H9 (cell line): ENCODE results near the gene OR13G1. TPM values are rescaled to one million over a fixed set of nuclear protein-coding genes. Genes with fewer than 3 reads are reported as not detected.

ENCODE experiments used
- DNase-seq: peaks from one replicate; pipeline ENCODE4 v3.0.0-alpha.2; 2017
- H2AFZ ChIP-seq: one replicate; pipeline ENCODE4 v1.6.1; 2013; ENCODE audit warnings: mild to moderate bottlenecking, low read length, control low read depth, moderate library complexity
- H2AK5ac ChIP-seq: 2 replicates; pipeline ENCODE4 v1.6.1; 2013; ENCODE audit warnings: low read length, control low read depth, mixed read lengths; ENCODE audit not compliant: insufficient read length
- H2BK120ac ChIP-seq: one replicate; pipeline ENCODE4 v1.6.1; 2013; ENCODE audit warnings: low read depth, mild to moderate bottlenecking, low read length, control low read depth, inconsistent platforms; ENCODE audit not compliant: poor library complexity, severe bottlenecking
- H2BK12ac ChIP-seq: 2 replicates; pipeline ENCODE4 v1.6.1; 2013; ENCODE audit warnings: low read length, control low read depth, mixed read lengths, low read depth; ENCODE audit not compliant: insufficient read length
- H2BK15ac ChIP-seq: 2 replicates; pipeline ENCODE4 v1.6.1; 2013; ENCODE audit warnings: low read depth, low read length, control low read depth
- H2BK20ac ChIP-seq: one replicate; pipeline ENCODE4 v1.6.1; 2013; ENCODE audit warnings: low read depth, mild to moderate bottlenecking, low read length, control low read depth, inconsistent platforms; ENCODE audit not compliant: poor library complexity, severe bottlenecking
- H2BK5ac ChIP-seq: 2 replicates; pipeline ENCODE4 v1.6.1; 2013; ENCODE audit warnings: low read length, control low read depth, mixed read lengths; ENCODE audit not compliant: insufficient read length
- H3K14ac ChIP-seq: 2 replicates; pipeline ENCODE4 v1.6.1; 2013; ENCODE audit warnings: low read length, control low read depth; ENCODE audit not compliant: insufficient read depth
- H3K18ac ChIP-seq: 2 replicates; pipeline ENCODE4 v1.6.1; 2013; ENCODE audit warnings: low read depth, mild to moderate bottlenecking, mixed read lengths, low read length, control low read depth; ENCODE audit not compliant: insufficient read length
- H3K23ac ChIP-seq: 2 replicates; pipeline ENCODE4 v1.6.1; 2013; ENCODE audit warnings: low read length, control low read depth, mixed read lengths, low read depth; ENCODE audit not compliant: insufficient read length
- H3K23me2 ChIP-seq: 2 replicates; pipeline ENCODE4 v1.6.1; 2013; ENCODE audit warnings: low read depth, mild to moderate bottlenecking, mixed read lengths, low read length, control low read depth; ENCODE audit not compliant: insufficient read length, poor library complexity, severe bottlenecking
- H3K27ac ChIP-seq: 2 replicates; pipeline ENCODE4 v1.5.1; 2013; ENCODE audit warnings: low read length, control low read depth, mixed read lengths, low read depth; ENCODE audit not compliant: insufficient read length
- H3K27me3 ChIP-seq: 2 replicates; pipeline ENCODE4 v1.6.1; 2013; ENCODE audit warnings: low read length, control low read depth, inconsistent platforms; ENCODE audit not compliant: insufficient read depth
- H3K4ac ChIP-seq: 2 replicates; pipeline ENCODE4 v1.6.1; 2013; ENCODE audit warnings: low read depth, mild to moderate bottlenecking, control low read depth, inconsistent platforms, low read length, moderate library complexity
- H3K4me1 ChIP-seq: 2 replicates; pipeline ENCODE4 v1.6.1; 2013; ENCODE audit warnings: low read length, control low read depth, inconsistent platforms; ENCODE audit not compliant: insufficient read depth
- H3K4me2 ChIP-seq: 2 replicates; pipeline ENCODE4 v1.6.1; 2013; ENCODE audit warnings: low read length, control low read depth, mixed read lengths; ENCODE audit not compliant: insufficient read length, insufficient read depth
- H3K56ac ChIP-seq: 2 replicates; pipeline ENCODE4 v1.6.1; 2013; ENCODE audit warnings: low read depth, mild to moderate bottlenecking, mixed read lengths, low read length, control low read depth; ENCODE audit not compliant: insufficient read length
- H3K79me1 ChIP-seq: 2 replicates; pipeline ENCODE4 v1.6.1; 2013; ENCODE audit warnings: low read depth, mild to moderate bottlenecking, moderate library complexity, low read length, control low read depth, inconsistent platforms; ENCODE audit not compliant: insufficient read depth, poor library complexity, severe bottlenecking
- H3K79me2 ChIP-seq: 2 replicates; pipeline ENCODE4 v1.6.1; 2013; ENCODE audit warnings: low read length, control low read depth, inconsistent platforms; ENCODE audit not compliant: insufficient read depth
- H3K9ac ChIP-seq: 2 replicates; pipeline ENCODE4 v1.6.1; 2013; ENCODE audit warnings: low read length, control low read depth, mixed read lengths; ENCODE audit not compliant: insufficient read length; ENCODE audit errors: extremely low read depth
- H3K9me3 ChIP-seq: one replicate; pipeline ENCODE4 v1.6.1; 2013; ENCODE audit warnings: low read depth, low read length, inconsistent platforms; ENCODE audit not compliant: control insufficient read depth
- H3T11ph ChIP-seq: one replicate; pipeline ENCODE4 v1.6.1; 2013; ENCODE audit warnings: mild to moderate bottlenecking, low read length, control low read depth, inconsistent platforms
- H4K20me1 ChIP-seq: one replicate; pipeline ENCODE4 v1.6.1; 2013; ENCODE audit not compliant: control insufficient read depth, insufficient read length, insufficient read depth
- H4K5ac ChIP-seq: 2 replicates; pipeline ENCODE4 v1.6.1; 2013; ENCODE audit warnings: low read depth, mild to moderate bottlenecking, mixed read lengths, low read length, control low read depth; ENCODE audit not compliant: insufficient read length
- H4K8ac ChIP-seq: replicated peaks from 2 replicates; pipeline ENCODE4 v1.6.1; 2013; ENCODE audit warnings: low read length, control low read depth, mixed read lengths, low read depth; ENCODE audit not compliant: insufficient read length
- H4K91ac ChIP-seq: 2 replicates; pipeline ENCODE4 v1.6.1; 2013; ENCODE audit warnings: low read depth, mild to moderate bottlenecking, moderate library complexity, mixed read lengths, low read length, control low read depth; ENCODE audit not compliant: insufficient read length
- H3K27ac Mint-ChIP-seq, 3 experiments: 2 replicates in 2 of 3; 3 replicates in 1 of 3; pipeline ENCODE4 v1.8.0; 2020 to 2021; ENCODE audit warnings: mixed read lengths in 3 of 3, mild to moderate bottlenecking in 1 of 3, moderate library complexity in 1 of 3
- H3K27me3 Mint-ChIP-seq: 2 replicates; pipeline ENCODE4 v1.8.0; 2021; ENCODE audit warnings: low read depth, mild to moderate bottlenecking, moderate library complexity, mixed read lengths
- H3K36me3 Mint-ChIP-seq, 3 experiments: 2 replicates in 2 of 3; 3 replicates in 1 of 3; pipeline ENCODE4 v1.8.0; 2020 to 2021; ENCODE audit warnings: low read depth in 3 of 3, mixed read lengths in 3 of 3; ENCODE audit not compliant: insufficient read depth in 1 of 3
- H3K4me1 Mint-ChIP-seq, 2 experiments: 2 replicates each; pipeline ENCODE4 v1.8.0; 2020; ENCODE audit warnings: mixed read lengths in 2 of 2
- H3K4me3 Mint-ChIP-seq, 2 experiments: 2 replicates in 1 of 2; 3 replicates in 1 of 2; pipeline ENCODE4 v1.8.0; 2020 to 2021; ENCODE audit warnings: mild to moderate bottlenecking in 2 of 2, mixed read lengths in 2 of 2, moderate library complexity in 1 of 2
- H3K9me3 Mint-ChIP-seq, 2 experiments: 2 replicates in 1 of 2; 3 replicates in 1 of 2; pipeline ENCODE4 v1.8.0; 2020; ENCODE audit warnings: mild to moderate bottlenecking in 2 of 2, mixed read lengths in 2 of 2, moderate library complexity in 1 of 2
- CTCF ChIP-seq: fragments of 200-600 bp; sonication (generic); conservative IDR thresholded peaks from 3 replicates; pipeline ENCODE4 v1.8.0; 2021; ENCODE audit warnings: antibody characterized with exemption, mild to moderate bottlenecking
- whole genome bisulfite sequencing: extraction: QIAGEN DNeasy Blood & Tissue Kit; methylation state at CpG from one replicate; pipeline ENCODE4 v1.1.7; 2013; ENCODE audit warnings: missing lambda C conversion rate, low lambda C conversion rate, mixed read lengths; ENCODE audit not compliant: insufficient read length; ENCODE audit errors: extremely low coverage; 5-methylcytosine and 5-hydroxymethylcytosine counted together
- total RNA-seq: library from RNA; stranded (reverse); gene quantifications from 2 replicates; pipeline ENCODE4 v1.2.1, GENCODE V29; 2021

The OR13G1 gene
- total RNA-seq, 1 experiment from 2014 or later = not detected

- Histone ChIP-seq H4K91ac (no peak overlapping the region), H2BK120ac (no peak overlapping the region), H4K5ac (no peak overlapping the region), H3K23me2 (no peaks in the 10 kb centered on the region), H3T11ph (no peak overlapping the region), H4K8ac (no peak overlapping the region), H3K4ac (no peak overlapping the region), H4K20me1 (no peaks in the 10 kb centered on the region), H2BK20ac (no peak overlapping the region), H2AK5ac (no peak overlapping the region), H3K79me2 (no peaks in the 10 kb centered on the region), H2BK15ac (no peak overlapping the region), H3K9ac (no peak overlapping the region), H2BK5ac (no peak overlapping the region), H2BK12ac (no peak overlapping the region), H3K23ac (no peak overlapping the region), H2AFZ (no peak overlapping the region), H3K79me1 (no peaks in the 10 kb centered on the region), H3K18ac (no peak overlapping the region), H3K4me1 (peaks cover 8% of the 10 kb centered on the region; the same call in 1 of the 2 replicates), H3K4me2 (peak overlapping the region; percentile 26), H3K27ac (no peak overlapping the region), H3K27me3 (no peaks in the 10 kb centered on the region; the same call in 1 of the 2 replicates), H3K56ac (no peak overlapping the region), H3K14ac (no peak overlapping the region), H3K9me3 (no peaks in the 10 kb centered on the region)
- Mint-ChIP-seq H3K4me3 (peak overlapping the region; percentile 26 to 40; a peak in 3 of 5 replicates), H3K36me3 (no peaks in the 10 kb centered on the region; a peak in 1 of 7 replicates), H3K27me3 (peaks cover 36% of the 10 kb centered on the region), H3K27ac (peak overlapping the region in 2 of 3 experiments; percentile 1 to 34; a peak in 3 of 7 replicates), H3K9me3 (no peaks in the 10 kb centered on the region; a peak in 1 of 5 replicates), H3K4me1 (peaks cover 26 to 41% of the 10 kb centered on the region in 2 experiments)
- DNase-seq = peak; percentile 59
- TF ChIP-seq CTCF = no peak
- no CpG with 5 or more reads among the region's 2 CpGs for WGBS
Observed at GRCh38 chr1:247647864-247648263, 31.7 kb downstream of the OR13G1 start.
